ENCODE measurements around the gene AGBL3.

AGBL3 gene

GRCh38 chr7:135128931-135129330 is 142.6 kb downstream of the AGBL3 start:
- Histone ChIP-seq H2BK12ac (ENCODE audit: low read length in 2 of 2) (no peak overlapping the region), H3K4me1 (ENCODE audit: control insufficient read depth, insufficient read depth, low read depth, low read length) (no peaks in the 10 kb centered on the region), H3K27ac (ENCODE audit: low read length, poor library complexity, severe bottlenecking) (no peak overlapping the region), H2AFZ (ENCODE audit: low read depth, low read length) (no peak overlapping the region), H3K4me3 (ENCODE audit: insufficient read depth in 1 of 2, low read depth in 1 of 2, low read length in 2 of 2) (no peak overlapping the region), H3K4me2 (ENCODE audit: low read length, poor library complexity, severe bottlenecking) (no peak overlapping the region), H3K79me1 (replicated peaks; ENCODE audit: low read length, poor library complexity, severe bottlenecking) (no peaks in the 10 kb centered on the region), H2BK15ac (ENCODE audit: low read depth, poor library complexity, severe bottlenecking) (no peak overlapping the region), H3K14ac (ENCODE audit: low read length in 2 of 2) (no peak overlapping the region), H3K27me3 (ENCODE audit: control insufficient read depth in 1 of 2, insufficient read depth in 1 of 2, low read length in 2 of 2) (no peaks in the 10 kb centered on the region), H2BK5ac (ENCODE audit: low read depth, low read length, poor library complexity, severe bottlenecking) (no peak overlapping the region), H4K91ac (ENCODE audit: low read length) (no peak overlapping the region), H2AK5ac (ENCODE audit: low read length, severe bottlenecking) (no peak overlapping the region), H3K36me3 (ENCODE audit: control insufficient read depth in 1 of 2, insufficient read depth in 2 of 2, low read depth in 1 of 2, low read length in 2 of 2) (no peaks in the 10 kb centered on the region), H4K8ac (ENCODE audit: low read length) (no peak overlapping the region), H2BK120ac (ENCODE audit: low read depth, low read length) (no peak overlapping the region), H3K9me3 (ENCODE audit: control insufficient read depth, low read length) (peaks cover 9% of the 10 kb centered on the region), H3K9ac (ENCODE audit: low read length) (no peak overlapping the region), H3K4ac (ENCODE audit: low read depth in 1 of 2, low read length in 2 of 2) (no peak overlapping the region), H3K18ac (ENCODE audit: low read depth in 1 of 2, low read length in 2 of 2) (no peak overlapping the region), H3K23ac (ENCODE audit: low read length in 2 of 2) (no peak overlapping the region)
- 86% methylated on average over 1 of the region's 1 CpG for WGBS
- no peak for DNase-seq

- no peak overlapping the region for H4K8ac ChIP-seq (ENCODE audit: low read length)
- no peak overlapping the region for H3K18ac ChIP-seq (ENCODE audit: low read depth in 1 of 2, low read length in 2 of 2)
- DNase-seq = no peak
- no peak overlapping the region for H4K91ac ChIP-seq (ENCODE audit: low read length)
- H2BK120ac ChIP-seq (ENCODE audit: low read depth, low read length) = no peak overlapping the region
- H3K14ac ChIP-seq (ENCODE audit: low read length in 2 of 2) = no peak overlapping the region
- no peaks in the 10 kb centered on the region for H3K4me1 ChIP-seq (ENCODE audit: control insufficient read depth, insufficient read depth, low read depth, low read length)
- H3K27ac ChIP-seq (ENCODE audit: low read length, poor library complexity, severe bottlenecking) = no peak overlapping the region
- no peak overlapping the region for H3K4me3 ChIP-seq (ENCODE audit: insufficient read depth in 1 of 2, low read depth in 1 of 2, low read length in 2 of 2)
- no peak overlapping the region for H2AK5ac ChIP-seq (ENCODE audit: low read length, severe bottlenecking)
- no peaks in the 10 kb centered on the region for H3K27me3 ChIP-seq (ENCODE audit: control insufficient read depth in 1 of 2, insufficient read depth in 1 of 2, low read length in 2 of 2)
- H3K4me2 ChIP-seq (ENCODE audit: low read length, poor library complexity, severe bottlenecking) = no peak overlapping the region
- peaks cover 9% of the 10 kb centered on the region for H3K9me3 ChIP-seq (ENCODE audit: control insufficient read depth, low read length)
- H3K79me1 ChIP-seq (replicated peaks; ENCODE audit: low read length, poor library complexity, severe bottlenecking) = no peaks in the 10 kb centered on the region
- no peak overlapping the region for H2BK5ac ChIP-seq (ENCODE audit: low read depth, low read length, poor library complexity, severe bottlenecking)
- H3K36me3 ChIP-seq (ENCODE audit: control insufficient read depth in 1 of 2, insufficient read depth in 2 of 2, low read depth in 1 of 2, low read length in 2 of 2) = no peaks in the 10 kb centered on the region
- no peak overlapping the region for H2AFZ ChIP-seq (ENCODE audit: low read depth, low read length)
- no peak overlapping the region for H2BK15ac ChIP-seq (ENCODE audit: low read depth, poor library complexity, severe bottlenecking)
- no peak overlapping the region for H2BK12ac ChIP-seq (ENCODE audit: low read length in 2 of 2)
- H3K23ac ChIP-seq (ENCODE audit: low read length in 2 of 2) = no peak overlapping the region
- H3K9ac ChIP-seq (ENCODE audit: low read length) = no peak overlapping the region
- H3K4ac ChIP-seq (ENCODE audit: low read depth in 1 of 2, low read length in 2 of 2) = no peak overlapping the region
Measured at GRCh38 chr7:135129579-135129978, 143.3 kb downstream of the AGBL3 start.

DNA sequence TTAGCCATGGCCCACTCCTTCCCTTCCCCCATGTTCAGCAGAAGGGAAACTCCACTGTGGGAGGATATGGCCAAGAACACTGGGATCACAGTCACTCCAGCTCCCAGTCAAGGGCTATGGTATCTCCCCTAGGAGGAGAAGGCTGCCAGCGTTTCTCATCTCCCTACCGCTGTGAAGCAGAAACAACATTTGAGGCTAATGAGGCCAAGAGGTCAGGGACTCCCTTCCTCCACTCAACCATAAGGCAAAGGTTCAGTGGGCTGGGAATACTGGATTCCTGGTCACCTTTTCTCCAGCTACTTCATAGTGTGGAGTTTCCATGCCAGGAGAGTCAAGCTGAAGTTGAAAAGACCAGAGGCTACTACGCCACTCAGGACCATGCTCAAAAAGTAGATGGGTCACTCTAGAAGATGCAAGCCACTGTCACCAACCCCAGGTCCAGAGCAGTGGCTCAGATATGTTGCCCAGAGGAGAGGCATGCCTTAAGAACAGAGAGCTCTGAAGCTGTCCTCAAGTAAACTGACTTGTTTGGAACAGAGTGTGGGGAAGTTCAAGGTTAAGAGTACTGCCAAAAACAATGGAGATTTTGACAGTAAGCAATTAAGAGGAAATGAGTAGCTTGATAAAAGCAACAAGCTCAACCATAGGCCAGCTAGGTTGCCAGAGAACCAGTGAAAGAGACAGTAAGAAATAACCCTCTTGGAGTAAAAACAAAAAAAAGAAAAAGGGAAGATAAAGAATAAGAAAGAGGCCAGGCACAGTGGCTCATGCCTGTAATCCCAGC is 157.8 kb downstream of the AGBL3 start:
- Histone ChIP-seq H3K4me2 (ENCODE audit: low read length, poor library complexity, severe bottlenecking) (no peak overlapping the region), H3K23ac (ENCODE audit: low read length in 2 of 2) (no peak overlapping the region), H2BK12ac (ENCODE audit: low read length in 2 of 2) (no peak overlapping the region), H3K14ac (ENCODE audit: low read length in 2 of 2) (no peak overlapping the region), H2AK5ac (ENCODE audit: low read length, severe bottlenecking) (peak overlapping the region; percentile 51), H3K4ac (ENCODE audit: low read depth in 1 of 2, low read length in 2 of 2) (no peak overlapping the region), H4K8ac (ENCODE audit: low read length) (no peak overlapping the region), H2BK15ac (ENCODE audit: low read depth, poor library complexity, severe bottlenecking) (no peak overlapping the region), H3K36me3 (ENCODE audit: control insufficient read depth in 1 of 2, insufficient read depth in 2 of 2, low read depth in 1 of 2, low read length in 2 of 2) (no peaks in the 10 kb centered on the region), H2AFZ (ENCODE audit: low read depth, low read length) (no peak overlapping the region), H3K9me3 (ENCODE audit: control insufficient read depth, low read length) (no peaks in the 10 kb centered on the region), H3K9ac (ENCODE audit: low read length) (no peak overlapping the region), H3K27me3 (ENCODE audit: control insufficient read depth in 1 of 2, insufficient read depth in 1 of 2, low read length in 2 of 2) (no peaks in the 10 kb centered on the region), H3K4me3 (ENCODE audit: insufficient read depth in 1 of 2, low read depth in 1 of 2, low read length in 2 of 2) (no peak overlapping the region), H3K27ac (ENCODE audit: low read length, poor library complexity, severe bottlenecking) (no peak overlapping the region), H2BK120ac (ENCODE audit: low read depth, low read length) (no peak overlapping the region), H2BK5ac (ENCODE audit: low read depth, low read length, poor library complexity, severe bottlenecking) (no peak overlapping the region), H3K79me1 (replicated peaks; ENCODE audit: low read length, poor library complexity, severe bottlenecking) (no peaks in the 10 kb centered on the region), H4K91ac (ENCODE audit: low read length) (no peak overlapping the region), H3K4me1 (ENCODE audit: control insufficient read depth, insufficient read depth, low read depth, low read length) (peaks cover 6% of the 10 kb centered on the region), H3K18ac (ENCODE audit: low read depth in 1 of 2, low read length in 2 of 2) (no peak overlapping the region)
- 92% methylated on average over 3 of the region's 3 CpGs for WGBS
- no peak for DNase-seq

- no peak overlapping the region for H2BK120ac ChIP-seq (ENCODE audit: low read depth, low read length)
- H3K27ac ChIP-seq (ENCODE audit: low read length, poor library complexity, severe bottlenecking) = peak overlapping the region; percentile 33
- no peak for DNase-seq
- no peak overlapping the region for H2AK5ac ChIP-seq (ENCODE audit: low read length, severe bottlenecking)
- peak overlapping the region; percentile 97 for H3K9ac ChIP-seq (ENCODE audit: low read length)
- H3K18ac ChIP-seq (ENCODE audit: low read depth in 1 of 2, low read length in 2 of 2) = peak overlapping the region in 1 of 2 experiments; percentile 71
- no peak overlapping the region for H2BK5ac ChIP-seq (ENCODE audit: low read depth, low read length, poor library complexity, severe bottlenecking)
- peaks cover 2% of the 10 kb centered on the region for H3K79me1 ChIP-seq (replicated peaks; ENCODE audit: low read length, poor library complexity, severe bottlenecking)
- no peak overlapping the region for H2BK15ac ChIP-seq (ENCODE audit: low read depth, poor library complexity, severe bottlenecking)
- H3K9me3 ChIP-seq (ENCODE audit: control insufficient read depth, low read length) = no peaks in the 10 kb centered on the region
- peak overlapping the region in 1 of 2 experiments; percentile 83 for H3K4me3 ChIP-seq (ENCODE audit: insufficient read depth in 1 of 2, low read depth in 1 of 2, low read length in 2 of 2)
- WGBS = 89% methylated on average over 6 of the region's 6 CpGs
- no peak overlapping the region for H4K8ac ChIP-seq (ENCODE audit: low read length)
- no peak overlapping the region for H3K14ac ChIP-seq (ENCODE audit: low read length in 2 of 2)
- no peak overlapping the region for H3K23ac ChIP-seq (ENCODE audit: low read length in 2 of 2)
- H3K4ac ChIP-seq (ENCODE audit: low read depth in 1 of 2, low read length in 2 of 2) = peak overlapping the region in 1 of 2 experiments; percentile 11
- peak overlapping the region; percentile 70 for H3K4me2 ChIP-seq (ENCODE audit: low read length, poor library complexity, severe bottlenecking)
- peaks cover 0 to 18% of the 10 kb centered on the region in 2 experiments for H3K36me3 ChIP-seq (ENCODE audit: control insufficient read depth in 1 of 2, insufficient read depth in 2 of 2, low read depth in 1 of 2, low read length in 2 of 2)
- H3K4me1 ChIP-seq (ENCODE audit: control insufficient read depth, insufficient read depth, low read depth, low read length) = peaks cover 16% of the 10 kb centered on the region
- no peaks in the 10 kb centered on the region for H3K27me3 ChIP-seq (ENCODE audit: control insufficient read depth in 1 of 2, insufficient read depth in 1 of 2, low read length in 2 of 2)
- no peak overlapping the region for H2BK12ac ChIP-seq (ENCODE audit: low read length in 2 of 2)
- H2AFZ ChIP-seq (ENCODE audit: low read depth, low read length) = no peak overlapping the region
- H4K91ac ChIP-seq (ENCODE audit: low read length) = no peak overlapping the region
Measured at GRCh38 chr7:135147341-135147898, 161.1 kb downstream of the AGBL3 start.
